ENCODE measurements around the gene TOM1L2.
A peak's percentile ranks its signal among the peaks of the same experiment; 100 is the strongest.

Gene TOM1L2

GRCh38 chr17:17866425-17866824 is 105.8 kb downstream of the TOM1L2 start:
- H2BK5ac ChIP-seq (ENCODE audit: low read length) = no peak overlapping the region
- H3K9ac ChIP-seq (ENCODE audit: low read length) = no peak overlapping the region
- no peak overlapping the region for H3K4ac ChIP-seq (ENCODE audit: low read depth, low read length)
- H3K4me3 ChIP-seq (ENCODE audit: low read length) = no peak overlapping the region
- H3K27ac ChIP-seq (ENCODE audit: low read depth, low read length) = no peak overlapping the region
- no peaks in the 10 kb centered on the region for H3K79me1 ChIP-seq (ENCODE audit: low read length)
- H3K18ac ChIP-seq (ENCODE audit: low read length) = no peak overlapping the region
- peak overlapping the region; percentile 25 for H3K56ac ChIP-seq (ENCODE audit: low read length)
- H3K4me1 ChIP-seq (ENCODE audit: control insufficient read depth, low read depth, low read length) = no peaks in the 10 kb centered on the region
- no peak overlapping the region for H3K4me2 ChIP-seq (ENCODE audit: low read length)
- H2AK5ac ChIP-seq (ENCODE audit: low read length) = no peak overlapping the region
- no peak overlapping the region for H3K23ac ChIP-seq (ENCODE audit: low read length)
- no peak for DNase-seq
- H3K36me3 ChIP-seq (ENCODE audit: control insufficient read depth, insufficient read depth, low read length) = no peaks in the 10 kb centered on the region
- no CpG with 5 or more reads among the region's 3 CpGs for WGBS (ENCODE audit: extremely low coverage, insufficient coverage, low lambda C conversion rate)
- H4K8ac ChIP-seq (ENCODE audit: low read depth, low read length) = no peak overlapping the region
- H3K79me2 ChIP-seq (ENCODE audit: control insufficient read depth, insufficient read depth, low read length) = no peaks in the 10 kb centered on the region
- H2BK15ac ChIP-seq (replicated peaks; ENCODE audit: low read depth) = no peak overlapping the region
- no peaks in the 10 kb centered on the region for H3K27me3 ChIP-seq (ENCODE audit: insufficient read depth, low read length, poor library complexity)
- H2BK120ac ChIP-seq (ENCODE audit: low read depth, low read length) = no peak overlapping the region
- no peak overlapping the region for H4K5ac ChIP-seq (ENCODE audit: low read length)

- no peak for DNase-seq
- Histone ChIP-seq H2AK5ac (ENCODE audit: low read length) (no peak overlapping the region), H3K36me3 (ENCODE audit: control insufficient read depth, insufficient read depth, low read length) (no peaks in the 10 kb centered on the region), H3K79me2 (ENCODE audit: control insufficient read depth, insufficient read depth, low read length) (no peaks in the 10 kb centered on the region), H3K4ac (ENCODE audit: low read depth, low read length) (no peak overlapping the region), H3K4me2 (ENCODE audit: low read length) (no peak overlapping the region), H3K56ac (ENCODE audit: low read length) (no peak overlapping the region), H2BK120ac (ENCODE audit: low read depth, low read length) (no peak overlapping the region), H3K4me1 (ENCODE audit: control insufficient read depth, low read depth, low read length) (no peaks in the 10 kb centered on the region), H3K79me1 (ENCODE audit: low read length) (no peaks in the 10 kb centered on the region), H3K27ac (ENCODE audit: low read depth, low read length) (no peak overlapping the region), H2BK15ac (replicated peaks; ENCODE audit: low read depth) (no peak overlapping the region), H4K5ac (ENCODE audit: low read length) (no peak overlapping the region), H2BK5ac (ENCODE audit: low read length) (no peak overlapping the region), H4K8ac (ENCODE audit: low read depth, low read length) (no peak overlapping the region), H3K27me3 (ENCODE audit: insufficient read depth, low read length, poor library complexity) (no peaks in the 10 kb centered on the region), H3K9ac (ENCODE audit: low read length) (no peak overlapping the region), H3K18ac (ENCODE audit: low read length) (no peak overlapping the region), H3K23ac (ENCODE audit: low read length) (no peak overlapping the region), H3K4me3 (ENCODE audit: low read length) (no peak overlapping the region)
- no CpG with 5 or more reads among the region's 1 CpG for WGBS (ENCODE audit: extremely low coverage, insufficient coverage, low lambda C conversion rate)
Measured at GRCh38 chr17:17865035-17865434, 107.2 kb downstream of the TOM1L2 start.

GRCh38 chr17:17860766-17861107 is 111.5 kb downstream of the TOM1L2 start:
- Histone ChIP-seq H3K9ac (ENCODE audit: low read length) (no peak overlapping the region), H3K27ac (ENCODE audit: low read depth, low read length) (no peak overlapping the region)

GRCh38 chr17:17859909-17860765 is 112.1 kb downstream of the TOM1L2 start:
- Histone ChIP-seq H3K4me2 (ENCODE audit: low read length) (no peak overlapping the region), H2BK15ac (replicated peaks; ENCODE audit: low read depth) (no peak overlapping the region), H3K23ac (ENCODE audit: low read length) (peak overlapping the region; percentile 45), H2BK5ac (ENCODE audit: low read length) (no peak overlapping the region), H3K36me3 (ENCODE audit: control insufficient read depth, insufficient read depth, low read length) (no peaks in the 10 kb centered on the region), H3K79me1 (ENCODE audit: low read length) (no peaks in the 10 kb centered on the region), H4K5ac (ENCODE audit: low read length) (no peak overlapping the region), H3K4me3 (ENCODE audit: low read length) (no peak overlapping the region), H3K9ac (ENCODE audit: low read length) (no peak overlapping the region), H3K18ac (ENCODE audit: low read length) (no peak overlapping the region), H4K8ac (ENCODE audit: low read depth, low read length) (no peak overlapping the region), H2BK120ac (ENCODE audit: low read depth, low read length) (no peak overlapping the region), H3K4ac (ENCODE audit: low read depth, low read length) (no peak overlapping the region), H3K27ac (ENCODE audit: low read depth, low read length) (no peak overlapping the region), H3K27me3 (ENCODE audit: insufficient read depth, low read length, poor library complexity) (no peaks in the 10 kb centered on the region), H3K4me1 (ENCODE audit: control insufficient read depth, low read depth, low read length) (no peaks in the 10 kb centered on the region), H3K79me2 (ENCODE audit: control insufficient read depth, insufficient read depth, low read length) (no peaks in the 10 kb centered on the region), H3K56ac (ENCODE audit: low read length) (no peak overlapping the region), H2AK5ac (ENCODE audit: low read length) (no peak overlapping the region)
- WGBS (ENCODE audit: extremely low coverage, insufficient coverage, low lambda C conversion rate) = no CpG with 5 or more reads among the region's 9 CpGs
- peak; percentile 65 for DNase-seq

More at GRCh38 chr17:17860766-17861107, 111.5 kb downstream of the TOM1L2 start:
- Histone ChIP-seq H2BK5ac (ENCODE audit: low read length) (no peak overlapping the region), H3K4me1 (ENCODE audit: control insufficient read depth, low read depth, low read length) (no peaks in the 10 kb centered on the region), H2BK120ac (ENCODE audit: low read depth, low read length) (no peak overlapping the region), H3K36me3 (ENCODE audit: control insufficient read depth, insufficient read depth, low read length) (no peaks in the 10 kb centered on the region), H3K79me1 (ENCODE audit: low read length) (no peaks in the 10 kb centered on the region), H2BK15ac (replicated peaks; ENCODE audit: low read depth) (no peak overlapping the region), H3K4me3 (ENCODE audit: low read length) (no peak overlapping the region), H3K27me3 (ENCODE audit: insufficient read depth, low read length, poor library complexity) (no peaks in the 10 kb centered on the region), H3K4ac (ENCODE audit: low read depth, low read length) (no peak overlapping the region), H3K4me2 (ENCODE audit: low read length) (no peak overlapping the region), H3K79me2 (ENCODE audit: control insufficient read depth, insufficient read depth, low read length) (no peaks in the 10 kb centered on the region), H3K18ac (ENCODE audit: low read length) (no peak overlapping the region), H4K5ac (ENCODE audit: low read length) (no peak overlapping the region), H2AK5ac (ENCODE audit: low read length) (no peak overlapping the region), H4K8ac (ENCODE audit: low read depth, low read length) (no peak overlapping the region), H3K56ac (ENCODE audit: low read length) (no peak overlapping the region), H3K23ac (ENCODE audit: low read length) (no peak overlapping the region)
- no CpG with 5 or more reads among the region's 5 CpGs for WGBS (ENCODE audit: extremely low coverage, insufficient coverage, low lambda C conversion rate)
- DNase-seq = no peak

DNA sequence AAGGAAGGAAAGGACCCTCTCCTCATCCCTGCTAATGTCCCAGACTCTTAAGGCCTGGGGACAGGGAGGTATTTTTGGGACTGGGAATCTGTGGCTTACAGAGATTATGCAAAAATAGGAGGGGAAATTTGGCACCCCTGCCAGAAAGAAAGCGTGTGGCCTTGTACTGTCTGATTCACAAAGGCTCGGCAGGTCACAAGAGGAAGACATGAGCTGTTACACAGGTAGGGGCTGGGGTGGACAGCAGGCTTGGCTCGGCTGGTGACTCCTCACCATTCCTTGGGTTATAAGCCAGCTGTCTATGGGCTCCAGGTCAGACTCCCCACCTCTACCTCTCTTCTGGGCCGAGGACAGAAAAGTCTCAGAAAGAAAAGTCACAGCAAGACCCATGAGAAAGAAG is 114.7 kb downstream of the TOM1L2 start:
- H3K4me1 ChIP-seq (ENCODE audit: control insufficient read depth, low read depth, low read length) = no peaks in the 10 kb centered on the region
- no peaks in the 10 kb centered on the region for H3K79me1 ChIP-seq (ENCODE audit: low read length)
- no peak overlapping the region for H3K23ac ChIP-seq (ENCODE audit: low read length)
- H3K4ac ChIP-seq (ENCODE audit: low read depth, low read length) = no peak overlapping the region
- H2BK120ac ChIP-seq (ENCODE audit: low read depth, low read length) = no peak overlapping the region
- no peak overlapping the region for H3K56ac ChIP-seq (ENCODE audit: low read length)
- no peaks in the 10 kb centered on the region for H3K27me3 ChIP-seq (ENCODE audit: insufficient read depth, low read length, poor library complexity)
- H3K18ac ChIP-seq (ENCODE audit: low read length) = no peak overlapping the region
- no peak overlapping the region for H4K5ac ChIP-seq (ENCODE audit: low read length)
- no peaks in the 10 kb centered on the region for H3K36me3 ChIP-seq (ENCODE audit: control insufficient read depth, insufficient read depth, low read length)
- no peak for DNase-seq
- H3K27ac ChIP-seq (ENCODE audit: low read depth, low read length) = no peak overlapping the region
- WGBS (ENCODE audit: extremely low coverage, insufficient coverage, low lambda C conversion rate) = no CpG with 5 or more reads among the region's 4 CpGs
- no peak overlapping the region for H3K4me2 ChIP-seq (ENCODE audit: low read length)
- no peak overlapping the region for H2BK5ac ChIP-seq (ENCODE audit: low read length)
- H3K4me3 ChIP-seq (ENCODE audit: low read length) = no peak overlapping the region
- H2BK15ac ChIP-seq (replicated peaks; ENCODE audit: low read depth) = no peak overlapping the region
- no peak overlapping the region for H3K9ac ChIP-seq (ENCODE audit: low read length)
- no peak overlapping the region for H4K8ac ChIP-seq (ENCODE audit: low read depth, low read length)
- no peak overlapping the region for H2AK5ac ChIP-seq (ENCODE audit: low read length)
- H3K79me2 ChIP-seq (ENCODE audit: control insufficient read depth, insufficient read depth, low read length) = no peaks in the 10 kb centered on the region

DNA sequence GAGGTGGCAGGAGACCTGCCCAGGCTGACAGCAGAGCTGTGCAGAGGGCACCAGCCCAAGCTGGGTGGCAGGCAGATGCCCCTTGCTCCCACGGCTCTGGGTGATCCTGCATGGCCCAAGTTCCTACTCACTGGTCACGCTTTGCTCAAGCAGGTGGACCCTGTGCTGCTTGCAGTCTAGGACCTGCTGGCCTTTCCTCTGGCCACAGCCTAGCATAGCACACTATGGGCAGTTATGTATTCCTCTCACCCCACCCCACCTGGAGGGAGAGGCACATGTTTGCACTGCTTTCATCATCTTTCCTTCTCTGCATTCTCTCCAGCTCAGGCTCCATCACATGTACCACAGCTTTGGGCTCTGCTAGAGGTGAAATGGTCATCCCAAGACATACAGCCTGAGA is 115.8 kb downstream of the TOM1L2 start:
- Histone ChIP-seq H3K9ac (ENCODE audit: low read length) (no peak overlapping the region), H2BK120ac (ENCODE audit: low read depth, low read length) (no peak overlapping the region)

More for the DNA sequence above, 115.8 kb downstream of the TOM1L2 start:
- Histone ChIP-seq H3K79me1 (ENCODE audit: low read length) (no peaks in the 10 kb centered on the region), H4K5ac (ENCODE audit: low read length) (no peak overlapping the region), H3K4ac (ENCODE audit: low read depth, low read length) (no peak overlapping the region), H3K27ac (ENCODE audit: low read depth, low read length) (no peak overlapping the region), H3K79me2 (ENCODE audit: control insufficient read depth, insufficient read depth, low read length) (no peaks in the 10 kb centered on the region), H3K56ac (ENCODE audit: low read length) (no peak overlapping the region), H2BK15ac (replicated peaks; ENCODE audit: low read depth) (no peak overlapping the region), H3K27me3 (ENCODE audit: insufficient read depth, low read length, poor library complexity) (no peaks in the 10 kb centered on the region), H3K4me2 (ENCODE audit: low read length) (no peak overlapping the region), H3K4me1 (ENCODE audit: control insufficient read depth, low read depth, low read length) (no peaks in the 10 kb centered on the region), H3K36me3 (ENCODE audit: control insufficient read depth, insufficient read depth, low read length) (no peaks in the 10 kb centered on the region), H2AK5ac (ENCODE audit: low read length) (no peak overlapping the region), H3K18ac (ENCODE audit: low read length) (no peak overlapping the region), H3K4me3 (ENCODE audit: low read length) (no peak overlapping the region), H4K8ac (ENCODE audit: low read depth, low read length) (no peak overlapping the region), H3K23ac (ENCODE audit: low read length) (no peak overlapping the region), H2BK5ac (ENCODE audit: low read length) (no peak overlapping the region)
- no peak for DNase-seq
- WGBS (ENCODE audit: extremely low coverage, insufficient coverage, low lambda C conversion rate) = no CpG with 5 or more reads among the region's 2 CpGs
